GM10847 (cell line): ENCODE measurements around the gene KRT31.

Experiments
- POLR2A ChIP-seq: IDR thresholded peaks from 2 replicates; pipeline ENCODE4 v1.6.1; 2011; ENCODE audit not compliant: insufficient read length; ENCODE audit errors: extremely low read depth

Gene KRT31

DNA sequence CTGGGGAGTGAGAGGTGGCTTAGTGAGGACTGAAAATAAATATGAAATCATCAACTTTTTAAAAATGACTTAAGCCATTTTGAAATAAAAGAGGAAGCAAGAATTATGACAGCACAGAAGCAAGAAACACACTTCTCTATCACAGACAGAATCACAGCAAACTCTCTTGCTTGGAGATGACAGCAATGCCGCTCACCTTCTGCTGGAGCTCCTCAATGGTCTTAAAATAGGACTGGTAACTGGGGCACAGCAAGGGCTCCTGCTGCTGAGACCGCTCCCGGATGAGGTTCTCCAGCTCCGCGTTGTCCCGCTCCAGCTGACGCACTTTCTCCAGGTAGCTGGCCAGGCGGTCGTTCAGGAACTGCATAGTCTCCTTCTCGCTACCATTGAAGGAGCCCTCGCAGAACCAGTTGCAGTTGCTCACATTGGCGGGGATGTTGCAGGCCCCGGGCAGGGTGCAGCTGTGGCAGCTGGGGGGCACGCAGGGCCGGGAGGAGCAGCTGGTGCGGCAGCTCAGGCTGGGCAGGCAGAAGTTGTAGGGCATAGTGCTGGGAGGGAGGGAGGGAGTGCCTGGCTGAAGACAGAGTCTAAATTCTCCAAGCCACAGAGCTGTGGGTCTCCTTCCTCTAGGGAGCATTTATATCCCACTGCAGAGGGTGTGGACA is at the start of gene KRT31:
TSS of gene KRT31 (minus strand) at position 613 of the 665 bp plus-strand sequence. CDS start at position 544, 69 bp downstream.
- TF ChIP-seq POLR2A, result no peak

DNA sequence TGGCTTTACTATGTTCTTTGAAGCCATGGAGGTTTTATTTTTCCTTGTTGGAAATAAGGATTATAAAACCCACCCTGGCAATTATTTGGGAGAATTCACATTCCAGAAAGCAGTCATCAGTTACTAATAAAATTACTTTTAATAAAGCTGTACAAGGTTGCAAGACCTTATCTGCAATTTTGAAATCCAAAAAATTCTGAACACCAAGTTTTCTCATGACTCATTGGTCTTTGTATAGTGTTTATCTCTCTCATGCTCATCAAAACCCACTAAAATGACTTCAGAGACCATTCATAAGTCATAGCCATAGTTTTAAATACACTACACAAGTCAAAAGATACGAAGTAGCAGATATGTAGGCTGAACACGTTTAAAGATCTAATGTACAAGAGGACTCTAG is 49.4 kb upstream of the KRT31 start:
- TF ChIP-seq POLR2A, result no peak

DNA sequence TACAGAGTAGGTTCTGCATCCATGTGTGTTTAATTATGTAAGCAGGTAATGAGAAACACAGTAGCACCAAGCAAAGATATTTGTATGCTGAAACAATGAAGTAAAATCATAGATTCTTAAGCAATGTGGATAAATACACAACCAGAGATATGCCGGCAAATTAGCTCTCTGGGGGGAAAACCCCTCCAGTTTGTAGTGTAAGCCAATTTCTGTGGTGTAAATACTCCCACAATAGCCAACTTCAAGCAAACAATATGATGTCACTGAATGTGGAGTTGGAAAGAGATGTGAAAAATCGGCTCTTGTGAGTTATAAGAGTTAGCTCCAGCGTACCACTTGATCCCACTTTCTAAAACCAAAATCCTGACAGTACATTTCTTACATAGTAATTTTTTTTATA is 47.2 kb upstream of the KRT31 start:
- no peak for TF ChIP-seq POLR2A

DNA sequence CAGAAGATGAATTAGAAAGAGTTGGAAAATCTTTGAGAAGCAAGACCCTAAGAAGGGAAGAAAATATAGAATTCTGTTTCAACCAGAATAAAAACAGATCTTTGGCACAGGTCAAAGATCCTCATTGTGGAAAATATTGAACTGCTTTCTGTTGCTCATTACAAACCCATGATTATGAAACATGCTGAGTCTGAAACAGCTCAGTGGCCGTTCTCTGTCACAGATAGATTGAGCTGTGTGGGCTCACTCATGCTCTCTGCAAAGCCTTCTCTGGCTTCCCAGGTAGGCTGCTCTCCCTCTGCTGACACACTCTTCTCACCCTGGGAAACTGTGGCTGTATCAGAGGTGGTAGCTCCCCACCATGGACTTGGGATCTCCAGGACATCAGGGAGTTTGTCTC is 46.8 kb upstream of the KRT31 start:
- TF ChIP-seq POLR2A, result no peak

DNA sequence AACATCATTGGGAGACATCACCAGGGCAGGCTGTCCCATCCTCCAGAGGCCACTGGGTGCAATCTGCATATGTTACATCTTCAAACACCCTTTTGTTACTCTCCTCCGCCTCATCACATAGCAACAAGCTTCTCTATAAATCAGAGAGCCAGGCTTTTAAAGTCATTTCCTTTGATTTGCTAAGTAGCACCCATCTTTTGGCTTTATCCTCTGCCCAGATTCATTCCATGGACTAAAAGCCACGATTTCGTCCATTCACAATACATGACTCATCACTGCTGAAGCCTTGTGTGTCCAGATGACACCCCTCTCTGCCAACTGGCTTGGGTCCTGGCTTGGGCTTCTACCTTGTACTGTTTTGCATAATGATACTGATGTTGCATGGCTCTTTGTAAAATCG is 45.3 kb upstream of the KRT31 start:
- no peak for TF ChIP-seq POLR2A

DNA sequence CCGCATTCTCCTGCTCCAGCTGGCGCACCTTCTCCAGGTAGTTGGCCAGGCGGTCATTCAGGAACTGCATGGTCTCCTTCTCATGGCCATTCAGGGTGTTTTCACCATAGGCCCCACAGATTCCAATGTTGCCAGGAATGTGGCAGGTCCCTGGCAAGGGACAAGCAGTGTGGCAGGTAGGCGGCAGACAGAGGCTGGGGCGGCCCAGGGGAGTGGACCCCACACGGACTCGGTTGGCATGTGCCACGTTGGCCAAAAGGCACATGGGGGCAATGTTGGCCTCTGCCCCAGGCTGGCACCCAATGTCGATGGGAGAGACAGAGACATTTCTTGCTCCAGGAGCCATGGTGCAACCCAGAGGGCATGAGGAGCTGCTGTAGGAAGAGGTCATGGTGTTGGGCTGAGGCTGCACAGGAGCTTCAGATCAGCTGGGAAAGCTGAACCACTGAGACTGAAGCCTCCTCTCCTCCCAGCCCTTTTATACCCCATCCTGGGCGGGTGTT is 43.2 kb upstream of the KRT31 start, which contains the start of gene KRT38:
TSS of gene KRT38 (minus strand) at position 453 of the 503 bp plus-strand sequence. CDS start at position 391, 62 bp downstream.
- no peak for TF ChIP-seq POLR2A

DNA sequence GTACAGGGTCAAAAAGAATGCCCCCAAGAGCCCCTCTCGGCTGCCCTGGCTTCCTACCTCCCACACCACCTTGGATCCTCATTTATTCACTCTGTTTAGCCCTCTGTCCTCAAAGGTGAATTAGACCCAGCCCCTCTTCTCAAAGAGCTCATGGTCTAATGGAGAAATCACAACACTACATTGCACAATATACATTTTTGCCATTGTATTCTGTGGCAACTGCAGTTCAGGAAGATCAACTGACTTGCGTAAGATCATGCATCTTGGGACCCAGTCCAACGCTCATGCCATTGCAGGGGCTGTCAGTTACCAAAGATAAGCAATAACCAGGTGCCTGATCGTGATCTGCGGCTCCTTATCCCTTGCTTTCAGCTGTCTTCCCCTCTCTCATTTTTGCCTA is 42.0 kb upstream of the KRT31 start:
- TF ChIP-seq POLR2A, result no peak

DNA sequence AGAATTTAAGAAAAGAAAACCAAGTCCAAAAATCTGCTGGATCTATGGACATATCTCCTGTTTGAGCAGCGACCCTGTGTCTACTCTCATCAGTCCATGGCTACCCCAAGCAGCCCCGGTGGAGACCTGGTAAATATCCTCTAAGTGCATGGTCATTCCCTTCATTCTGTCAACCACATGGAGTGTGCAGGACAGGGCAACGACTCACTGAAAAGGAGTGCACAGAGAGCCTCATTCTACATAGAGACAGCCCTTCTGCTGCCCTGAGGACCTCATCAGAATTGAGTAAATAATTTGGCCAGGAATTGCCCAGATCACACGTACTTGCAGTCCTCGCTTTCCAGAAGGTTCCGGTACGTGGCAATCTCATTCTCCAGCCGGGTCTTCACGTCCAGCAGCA is 40.4 kb upstream of the KRT31 start:
- no peak for TF ChIP-seq POLR2A

DNA sequence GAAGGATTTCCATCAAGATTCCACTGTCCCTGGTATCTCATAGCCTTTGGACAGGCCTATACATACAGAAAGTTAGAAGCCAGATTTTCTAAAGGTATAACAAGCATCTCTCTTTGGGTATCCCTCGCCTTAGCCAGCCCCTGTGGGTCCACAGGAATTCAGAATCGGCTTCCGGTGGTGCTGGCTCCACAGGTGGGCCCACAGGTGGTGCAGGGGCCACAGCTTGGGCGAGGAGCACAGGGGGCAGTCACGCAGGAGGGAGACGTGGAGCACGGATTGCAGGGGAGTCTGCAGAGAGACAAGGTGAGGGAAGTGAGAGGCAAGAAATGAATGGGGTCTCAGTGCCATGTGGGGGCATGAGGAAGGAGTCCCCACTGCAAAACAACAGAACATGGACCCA is 39.8 kb upstream of the KRT31 start:
- no peak for TF ChIP-seq POLR2A

DNA sequence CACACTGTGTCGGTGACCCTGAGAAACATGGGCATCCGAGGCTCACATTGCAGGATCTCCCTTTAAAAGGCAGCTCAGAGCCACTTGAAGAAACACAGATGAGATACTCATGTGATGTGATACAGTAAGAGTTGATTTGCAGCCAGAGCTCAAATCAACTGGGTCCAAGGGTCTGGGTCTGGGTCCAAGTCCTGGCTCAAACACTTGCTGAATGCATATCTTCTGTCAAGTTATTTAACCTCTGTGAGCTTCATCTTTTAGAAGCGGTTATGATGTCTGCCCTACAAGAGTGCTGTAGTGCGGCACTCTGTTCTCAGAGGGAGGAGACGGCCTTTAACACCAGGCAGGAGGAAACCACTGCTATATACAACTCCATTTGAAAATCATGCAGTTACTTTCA is 37.0 kb upstream of the KRT31 start:
- no peak for TF ChIP-seq POLR2A

DNA sequence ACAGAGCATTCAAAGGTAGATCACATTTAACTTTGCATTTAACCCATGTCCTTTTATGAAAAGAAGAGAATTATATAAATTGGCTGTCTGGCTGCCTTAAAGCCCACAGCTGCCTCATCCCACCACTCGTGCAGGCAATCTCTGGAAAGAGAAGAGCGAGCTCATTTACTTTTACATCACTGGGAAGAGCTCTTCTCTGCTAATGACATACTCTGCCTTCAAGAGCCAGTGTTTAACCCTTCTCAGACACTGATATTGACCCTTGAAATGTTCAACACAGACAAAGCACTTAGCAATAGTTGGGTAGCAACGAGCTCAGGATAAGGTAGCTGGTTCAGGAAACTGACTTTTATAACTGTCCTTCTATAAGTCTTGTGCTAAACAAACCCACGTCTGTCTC is 36.6 kb upstream of the KRT31 start:
- no peak for TF ChIP-seq POLR2A

DNA sequence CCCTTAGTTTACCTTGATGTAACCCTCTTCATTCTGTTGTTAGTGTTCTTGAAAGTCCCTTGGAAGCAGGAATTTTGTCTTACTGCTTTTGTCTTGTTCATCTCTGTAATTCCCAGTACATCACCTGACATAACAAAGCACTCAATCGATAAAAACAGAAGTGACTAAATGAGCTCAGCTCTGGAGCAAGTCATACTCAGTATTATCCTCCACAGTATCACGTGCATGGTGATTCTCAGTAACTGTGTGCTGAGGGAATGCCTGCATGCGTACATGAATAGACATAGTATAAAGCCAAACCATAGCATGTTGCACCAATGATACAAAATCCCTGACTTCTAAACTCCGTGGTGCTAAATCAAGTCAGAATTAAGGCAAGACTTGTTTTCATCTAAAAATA is 36.2 kb upstream of the KRT31 start:
- no peak for TF ChIP-seq POLR2A

DNA sequence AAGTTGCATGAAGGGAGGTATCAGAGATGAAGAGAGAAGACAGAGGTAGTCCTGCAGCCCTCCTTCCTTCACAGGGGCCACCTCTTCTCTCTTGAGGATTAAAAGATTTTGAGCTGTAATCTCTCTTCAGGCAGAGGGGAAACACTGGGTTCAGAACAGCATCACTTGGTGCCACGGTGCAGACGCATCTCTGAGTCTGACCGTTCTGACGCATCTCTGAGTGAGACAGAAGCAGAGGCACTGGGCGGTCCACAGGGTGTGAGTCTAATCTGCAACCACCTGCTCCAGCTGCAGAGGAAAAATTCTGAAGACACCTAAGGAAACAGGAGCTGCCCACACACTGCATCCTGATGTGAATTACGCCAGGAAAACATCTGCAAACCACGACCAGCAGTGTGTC is 32.3 kb upstream of the KRT31 start:
- TF ChIP-seq POLR2A, result no peak

DNA sequence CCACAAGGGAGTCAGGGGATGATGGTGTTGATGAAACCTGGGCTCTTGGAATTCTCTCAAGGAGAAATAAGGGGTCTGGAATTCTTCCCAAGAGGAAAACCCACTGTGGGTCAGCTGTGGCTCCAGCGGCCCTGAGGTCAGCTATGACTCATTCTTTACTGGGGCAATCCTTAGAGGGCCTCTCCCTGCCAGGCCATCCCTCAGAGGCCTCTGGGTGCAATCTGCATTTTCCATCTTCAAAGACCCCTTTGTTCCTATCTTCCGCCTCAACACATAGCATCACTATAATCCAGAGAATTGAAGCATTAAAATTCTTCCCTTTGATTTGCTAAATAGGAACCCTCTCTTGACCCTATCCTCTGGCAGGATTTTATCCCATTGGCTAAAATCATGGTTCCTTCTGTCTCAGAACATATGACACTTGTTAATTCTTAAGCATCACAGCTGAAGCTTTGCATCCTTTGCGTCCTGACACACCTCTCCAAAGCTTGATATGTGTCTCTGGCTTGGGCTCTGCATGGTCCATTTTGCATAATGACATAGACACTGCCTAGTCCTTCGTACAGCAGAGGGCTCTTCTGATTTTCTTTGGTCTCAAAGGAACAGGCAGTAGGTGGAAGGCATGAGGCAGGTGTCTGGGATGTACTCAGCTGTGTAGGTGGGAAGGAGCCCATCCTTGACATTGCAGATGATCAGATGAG is 31.3 kb upstream of the KRT31 start:
- TF ChIP-seq POLR2A, result no peak

DNA sequence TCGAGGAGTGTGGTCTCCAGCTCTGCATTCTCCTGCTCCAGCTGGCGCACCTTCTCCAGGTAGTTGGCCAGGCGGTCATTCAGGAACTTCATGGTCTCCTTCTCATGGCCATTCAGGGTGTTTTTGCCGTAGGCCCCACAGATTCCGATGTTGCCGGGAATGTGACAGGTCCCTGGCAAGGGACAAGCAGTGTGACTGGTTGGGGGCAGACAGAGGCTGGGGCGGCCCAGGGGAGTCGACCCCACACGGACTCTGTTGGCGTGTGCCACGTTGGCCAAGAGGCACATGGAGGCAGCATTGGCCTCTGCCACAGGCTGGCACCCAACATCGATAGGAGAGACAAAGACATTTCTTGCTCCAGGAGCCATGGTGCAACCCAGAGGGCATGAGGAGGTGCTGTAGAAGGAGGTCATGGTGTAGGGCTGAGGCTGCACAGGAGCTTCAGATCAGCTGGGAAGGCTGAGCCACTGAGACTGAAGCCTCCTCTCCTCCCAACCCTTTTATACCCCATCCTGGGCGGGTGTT is 26.8 kb upstream of the KRT31 start, which contains the start of gene KRT37:
TSS of gene KRT37 (minus strand) at position 475 of the 525 bp plus-strand sequence. CDS start at position 413, 62 bp downstream.
- no peak for TF ChIP-seq POLR2A

DNA sequence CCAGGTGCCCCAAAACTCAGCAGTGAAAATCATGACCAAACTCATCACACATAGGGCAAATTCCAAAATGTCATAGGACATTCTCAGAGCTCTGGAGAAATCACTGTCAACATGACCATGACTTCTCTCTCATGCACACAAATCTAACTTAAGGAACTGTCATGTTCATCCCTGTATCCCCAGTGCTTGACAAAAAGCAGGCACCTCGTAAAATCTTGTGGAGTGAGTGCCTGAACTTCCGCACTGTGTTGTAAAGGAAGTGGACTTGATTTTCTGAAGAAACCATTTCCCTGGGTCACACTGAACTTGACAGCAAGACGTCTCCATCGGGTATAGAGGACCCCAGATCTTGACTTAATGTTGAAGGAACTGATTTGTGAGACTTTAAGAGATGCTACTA is 24.2 kb upstream of the KRT31 start:
- TF ChIP-seq POLR2A, result no peak

DNA sequence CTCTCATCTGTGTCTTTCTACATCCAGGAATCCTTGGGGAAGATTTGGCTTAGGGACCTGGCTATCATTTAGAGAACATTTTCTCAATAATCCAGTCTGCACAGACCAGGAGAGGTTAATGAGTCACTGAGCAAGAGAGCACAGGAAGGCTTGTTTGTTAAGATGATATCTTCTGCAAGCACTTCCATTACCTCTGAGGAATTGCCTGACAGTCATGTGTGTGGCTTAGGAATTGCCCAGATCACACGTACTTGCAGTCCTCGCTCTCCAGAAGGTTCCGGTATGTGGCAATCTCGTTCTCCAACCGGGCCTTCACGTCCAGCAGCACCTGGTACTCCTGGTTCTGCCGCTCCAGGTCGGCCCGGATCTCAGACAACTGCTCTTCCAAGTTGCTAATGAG is 23.7 kb upstream of the KRT31 start:
- TF ChIP-seq POLR2A, result no peak

DNA sequence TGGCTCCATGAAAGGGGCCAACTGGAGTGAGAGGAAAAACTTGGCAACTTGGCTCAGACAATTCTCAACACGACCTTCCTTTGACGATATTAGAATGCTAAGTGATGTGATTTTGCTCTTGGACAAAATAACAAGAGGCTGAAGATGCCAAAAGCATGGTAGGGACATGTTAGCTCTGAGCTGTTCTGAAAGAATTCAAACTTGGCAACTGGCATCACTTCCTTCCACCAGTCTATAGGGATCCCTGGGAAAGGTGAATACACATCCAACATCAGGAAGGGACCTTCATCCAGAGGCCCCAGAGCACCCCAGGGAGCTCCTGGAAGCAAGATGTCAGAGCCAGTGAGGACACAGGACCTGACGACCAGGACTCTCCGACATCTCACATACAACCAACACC is 22.7 kb upstream of the KRT31 start:
- TF ChIP-seq POLR2A, result no peak
